ENCODE measurements around the gene HIVEP3.

Gene HIVEP3

DNA sequence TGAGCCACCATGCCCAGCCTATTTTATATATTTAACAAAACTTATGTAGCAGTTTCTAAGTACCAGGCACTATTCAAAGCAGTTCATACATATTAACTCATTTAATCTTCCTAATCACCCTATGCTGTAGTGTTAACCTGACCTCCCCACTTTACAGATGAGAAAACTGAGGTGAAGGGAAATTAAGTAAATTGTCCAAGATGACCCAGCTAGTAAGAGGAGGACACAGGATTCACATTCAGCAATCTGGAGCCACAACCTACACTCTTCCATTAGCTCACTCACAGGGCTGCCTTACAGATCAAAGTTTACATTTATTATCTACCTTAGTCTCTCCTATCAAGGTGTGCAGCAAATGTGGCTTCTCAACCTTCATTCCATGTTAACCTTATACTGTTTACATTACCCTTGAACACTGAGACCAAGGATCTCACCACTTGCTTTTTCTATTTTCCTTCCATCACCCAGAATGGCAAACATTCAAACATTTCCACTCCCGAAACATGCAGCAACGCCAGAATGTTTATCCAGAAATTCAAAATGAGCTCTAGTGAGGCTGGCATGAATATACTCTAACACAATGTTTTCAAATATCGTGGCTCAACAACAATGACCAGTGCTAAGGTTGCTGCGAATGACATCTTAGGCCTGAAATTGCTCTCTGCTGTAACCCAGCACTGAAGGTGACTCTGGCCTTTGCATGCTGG is 24.5 kb downstream of the HIVEP3 start:
- DNase-seq (ENCODE audit: low read depth in 3 of 3): no peak

DNA sequence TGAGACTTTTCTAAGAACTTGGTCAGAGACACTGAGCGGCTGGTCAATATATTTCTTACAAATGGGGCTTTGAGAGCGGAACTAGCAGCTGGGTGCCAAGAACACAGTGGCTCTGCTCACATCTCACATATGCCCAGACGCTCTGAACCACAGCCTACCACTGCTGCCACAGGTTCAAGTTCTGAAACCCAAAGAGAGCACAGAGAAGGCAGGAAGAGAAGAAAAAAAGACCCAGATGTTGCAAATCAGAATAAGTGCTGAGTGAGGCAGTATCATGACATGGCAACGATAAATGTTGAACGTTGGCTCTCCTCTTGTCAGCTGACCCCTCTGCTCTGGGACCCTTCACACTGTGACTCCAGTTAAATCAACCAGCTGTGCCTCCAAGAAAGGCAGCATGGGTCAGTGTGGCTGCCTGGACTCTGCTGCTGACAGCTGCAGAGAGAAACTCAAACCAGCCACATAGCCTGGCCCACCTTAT is 26.4 kb downstream of the HIVEP3 start:
- no peak for DNase-seq (ENCODE audit: low read depth in 3 of 3)

DNA sequence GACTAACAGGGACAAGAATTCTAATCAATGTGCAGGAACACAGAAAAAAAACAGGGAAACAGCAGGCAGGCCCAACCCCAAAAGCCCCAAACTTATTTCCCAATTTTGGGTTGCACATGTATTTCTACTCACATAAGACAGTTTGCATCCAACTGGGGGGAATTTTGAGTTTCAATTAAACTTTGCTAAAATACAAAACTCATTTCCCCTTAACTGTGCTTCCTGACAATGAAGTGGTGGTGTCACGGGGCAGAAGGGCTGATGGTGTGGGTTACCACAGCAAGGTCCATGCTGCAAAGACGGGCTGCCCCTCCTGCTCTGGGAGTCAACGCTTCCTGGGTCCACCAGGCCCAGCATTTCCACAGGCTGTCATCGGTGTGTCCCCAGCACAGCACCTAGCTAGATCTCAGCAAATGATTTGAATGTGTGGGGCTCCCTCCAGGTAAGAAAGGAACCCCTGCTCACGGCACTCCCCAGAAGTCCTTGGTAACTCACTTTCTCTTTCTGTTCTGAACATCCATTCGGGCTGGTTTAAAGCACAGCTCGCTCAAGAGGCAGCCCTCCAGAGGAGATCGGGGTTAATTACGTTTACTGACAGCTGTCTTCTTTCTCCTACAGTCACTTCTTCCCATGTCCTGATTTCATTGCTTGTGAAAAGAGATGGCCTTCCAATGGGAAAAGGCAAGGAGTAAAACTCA is 27.4 kb downstream of the HIVEP3 start:
- DNase-seq (ENCODE audit: low read depth in 3 of 3): peak; percentile 23 to 41 (median 34)

DNA sequence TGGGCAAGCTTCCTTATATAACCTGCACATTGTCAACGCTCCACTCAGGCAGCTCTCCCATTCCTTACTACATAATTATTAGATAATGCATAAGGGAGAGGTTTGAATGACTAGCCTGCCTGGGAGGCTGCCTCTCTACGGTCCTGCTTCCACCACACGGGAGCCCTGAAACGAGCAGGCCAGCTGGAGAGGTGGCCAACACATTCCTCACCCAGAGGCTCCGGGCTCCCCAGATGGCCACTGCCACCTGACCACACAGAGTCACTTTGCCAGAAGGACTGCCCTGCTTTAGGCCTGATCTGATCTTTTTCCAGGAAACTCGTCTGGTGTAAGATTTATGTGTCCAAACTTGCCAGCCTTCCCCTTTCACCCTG is 27.9 kb downstream of the HIVEP3 start:
- no peak for DNase-seq (ENCODE audit: low read depth in 3 of 3)

DNA sequence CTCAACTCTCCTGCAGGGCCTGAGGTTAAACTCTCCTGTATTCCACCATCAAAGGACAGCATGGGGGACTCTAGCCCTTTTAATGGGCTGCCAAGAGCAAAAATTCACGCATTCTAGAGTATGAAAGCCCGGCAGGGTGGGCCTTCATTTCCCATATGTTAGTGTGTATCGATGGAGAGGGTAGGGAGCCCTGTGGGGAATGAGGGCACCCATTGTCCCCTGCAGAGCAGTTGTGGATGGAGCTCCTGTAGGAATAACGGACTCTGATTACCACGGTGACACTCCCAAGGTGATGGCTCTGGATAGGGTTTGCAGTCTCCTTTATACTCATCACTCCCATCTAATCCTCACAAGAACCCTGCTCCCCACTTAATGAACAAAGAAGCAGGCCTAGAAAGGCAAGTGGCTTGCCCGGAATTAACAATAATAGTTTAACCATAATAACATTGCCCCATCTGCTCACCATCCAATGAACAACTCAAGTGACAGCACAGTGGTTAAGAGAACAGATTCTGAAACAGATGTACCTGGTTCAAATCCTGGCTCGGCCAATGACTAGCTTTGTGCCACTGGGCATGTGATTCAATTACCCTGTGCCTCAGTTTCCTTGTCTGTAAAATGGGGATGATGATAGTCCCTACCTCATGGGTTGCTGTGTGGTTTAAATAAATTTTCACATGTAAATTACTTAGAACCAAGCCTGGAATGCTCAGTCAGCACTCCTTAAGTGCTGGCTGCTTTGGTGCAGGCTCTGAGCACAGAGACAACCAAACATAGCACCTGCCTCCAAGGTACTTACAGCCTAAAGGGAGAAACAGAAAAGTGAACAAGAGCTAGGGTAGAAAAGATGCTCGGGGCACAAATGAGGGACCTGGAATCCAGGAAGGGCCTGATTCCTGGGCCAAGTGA is 29.0 kb downstream of the HIVEP3 start:
- no peak for DNase-seq (ENCODE audit: low read depth in 3 of 3)

DNA sequence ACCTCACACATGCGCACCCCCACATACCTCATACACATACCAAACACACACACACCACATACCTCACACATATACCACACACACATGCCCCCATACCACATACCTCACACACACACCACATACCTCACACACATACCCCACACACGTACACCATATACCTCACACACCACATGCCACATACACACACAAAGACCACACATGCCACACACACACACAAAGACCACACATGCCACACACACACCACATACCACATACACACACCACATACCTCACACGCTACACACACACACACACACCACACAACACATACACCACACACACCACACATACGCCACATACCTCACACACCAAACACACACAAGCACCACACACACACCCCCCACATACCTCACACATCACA is 30.0 kb downstream of the HIVEP3 start:
- no peak for DNase-seq (ENCODE audit: low read depth in 3 of 3)

DNA sequence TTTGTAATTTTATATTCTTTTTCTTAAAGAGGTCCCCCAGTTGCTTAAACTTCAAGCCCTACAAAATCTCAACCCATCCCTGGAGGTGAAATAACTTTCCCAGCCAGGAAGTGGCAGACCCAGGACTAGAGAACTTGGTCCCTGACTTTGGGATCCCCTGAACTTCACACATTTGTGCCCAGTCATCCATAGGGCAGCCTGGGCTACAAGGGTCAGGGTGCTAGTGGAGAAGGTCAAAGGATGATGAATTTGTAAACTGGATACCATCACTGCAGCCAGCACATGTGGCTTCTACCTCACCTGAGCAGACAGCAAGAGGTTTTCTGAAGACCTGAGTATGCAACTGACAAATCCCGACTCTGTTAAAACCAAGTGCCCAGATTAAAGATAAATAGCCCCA is 31.4 kb downstream of the HIVEP3 start:
- no peak for DNase-seq (ENCODE audit: low read depth in 3 of 3)

DNA sequence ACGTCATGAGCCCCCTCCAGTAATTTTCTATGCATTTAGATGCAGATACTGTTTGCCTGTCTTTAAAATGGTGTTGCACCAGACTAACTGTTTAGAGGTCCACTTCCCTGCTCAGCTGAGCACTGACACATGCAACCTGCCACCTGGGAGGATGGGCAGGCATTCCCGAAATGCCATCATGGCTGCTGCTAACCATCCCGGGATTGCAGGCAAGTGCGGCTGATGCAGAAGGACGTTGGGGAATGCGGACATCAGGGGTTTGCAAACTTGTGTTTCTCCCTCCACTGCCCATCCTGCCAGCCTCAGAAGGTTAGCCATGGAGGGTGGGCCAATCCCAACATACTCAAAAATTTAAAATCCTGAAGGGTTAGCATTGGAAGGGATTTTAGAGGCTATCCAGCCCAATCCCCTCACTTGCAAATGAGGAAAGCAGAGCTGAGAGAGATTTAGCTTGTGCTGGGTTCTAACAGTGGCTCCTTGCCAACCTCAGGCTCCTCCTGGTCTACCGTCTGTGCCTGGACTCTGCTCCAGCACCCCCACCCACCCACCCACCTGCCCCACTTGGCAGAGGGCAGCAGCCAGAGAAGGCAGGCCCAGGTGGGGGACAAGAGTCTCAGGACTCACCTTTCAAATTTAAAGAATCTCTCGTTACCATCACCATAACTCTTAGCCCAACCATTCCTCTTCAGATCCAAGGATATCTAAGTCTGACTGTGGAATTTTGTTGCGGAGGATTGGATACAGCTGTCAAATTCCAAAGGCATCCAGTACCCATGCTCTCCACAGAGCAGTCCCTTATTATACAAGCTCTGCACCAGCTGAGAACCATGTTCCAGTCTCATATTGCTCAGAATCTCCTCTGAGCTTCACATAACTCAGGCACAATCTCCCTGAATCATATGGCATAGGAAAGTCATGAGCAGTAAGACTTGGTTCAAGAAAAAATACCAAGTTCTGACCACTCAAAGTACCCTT is 34.2 kb downstream of the HIVEP3 start:
- no peak for DNase-seq (ENCODE audit: low read depth in 3 of 3)

DNA sequence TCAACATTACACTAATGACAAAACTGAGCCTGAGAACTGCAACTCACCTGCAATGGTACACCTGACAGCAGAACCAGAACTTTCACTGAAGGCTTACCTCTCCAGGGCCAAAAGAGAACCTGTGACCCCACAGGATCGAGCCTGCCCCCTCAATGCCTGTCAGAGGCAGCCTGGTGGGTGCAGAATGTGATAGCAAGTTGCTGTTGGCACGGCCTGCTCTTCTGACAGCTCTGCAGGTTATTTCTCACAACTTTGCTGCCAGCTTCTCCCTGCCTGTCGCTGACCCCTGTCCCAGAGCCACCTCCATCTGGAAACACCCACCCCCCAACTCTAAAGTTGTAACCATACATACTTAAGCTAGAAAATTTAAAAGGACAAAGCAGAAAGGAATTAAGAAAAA is 35.2 kb downstream of the HIVEP3 start:
- DNase-seq (ENCODE audit: low read depth in 3 of 3): no peak

DNA sequence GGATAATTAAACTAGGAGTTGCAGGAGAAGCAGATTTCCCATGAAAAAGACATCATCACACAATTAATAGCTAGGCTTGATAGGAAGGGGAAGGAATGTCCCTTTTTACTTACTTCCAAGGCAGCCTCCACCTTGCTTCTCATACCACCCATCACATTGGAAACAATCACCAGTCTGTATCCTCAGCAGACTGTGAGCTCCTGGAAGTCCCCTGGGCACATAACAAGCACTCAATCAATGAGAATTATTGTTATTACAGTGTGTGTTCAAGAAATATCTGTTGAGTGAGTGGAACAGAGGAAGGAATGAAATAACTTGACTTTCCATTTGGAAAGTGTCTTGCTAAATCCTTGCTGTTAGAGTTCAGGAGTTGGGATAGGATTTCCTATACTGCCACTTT is 36.2 kb downstream of the HIVEP3 start:
- no peak for DNase-seq (ENCODE audit: low read depth in 3 of 3)

DNA sequence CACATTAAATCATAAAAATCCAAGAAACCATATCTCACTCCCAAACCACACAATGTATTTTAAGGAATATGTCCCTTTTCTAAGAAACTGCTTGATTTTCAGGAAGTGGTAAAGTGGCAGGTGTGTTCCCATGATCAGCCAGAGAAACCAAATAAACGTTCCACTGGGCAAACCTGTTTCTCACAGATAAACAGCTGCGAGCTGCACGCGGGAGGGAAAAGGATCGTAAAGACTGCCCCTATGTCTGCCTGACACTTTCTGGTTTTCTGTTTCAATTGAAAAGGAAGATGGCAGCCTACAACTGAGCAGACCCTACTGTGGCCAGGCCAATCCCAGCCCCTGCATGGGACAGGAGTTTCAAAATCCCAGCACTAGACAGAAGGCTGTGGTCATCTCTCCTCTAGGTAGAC is 36.6 kb downstream of the HIVEP3 start:
- no peak for DNase-seq (ENCODE audit: low read depth in 3 of 3)

DNA sequence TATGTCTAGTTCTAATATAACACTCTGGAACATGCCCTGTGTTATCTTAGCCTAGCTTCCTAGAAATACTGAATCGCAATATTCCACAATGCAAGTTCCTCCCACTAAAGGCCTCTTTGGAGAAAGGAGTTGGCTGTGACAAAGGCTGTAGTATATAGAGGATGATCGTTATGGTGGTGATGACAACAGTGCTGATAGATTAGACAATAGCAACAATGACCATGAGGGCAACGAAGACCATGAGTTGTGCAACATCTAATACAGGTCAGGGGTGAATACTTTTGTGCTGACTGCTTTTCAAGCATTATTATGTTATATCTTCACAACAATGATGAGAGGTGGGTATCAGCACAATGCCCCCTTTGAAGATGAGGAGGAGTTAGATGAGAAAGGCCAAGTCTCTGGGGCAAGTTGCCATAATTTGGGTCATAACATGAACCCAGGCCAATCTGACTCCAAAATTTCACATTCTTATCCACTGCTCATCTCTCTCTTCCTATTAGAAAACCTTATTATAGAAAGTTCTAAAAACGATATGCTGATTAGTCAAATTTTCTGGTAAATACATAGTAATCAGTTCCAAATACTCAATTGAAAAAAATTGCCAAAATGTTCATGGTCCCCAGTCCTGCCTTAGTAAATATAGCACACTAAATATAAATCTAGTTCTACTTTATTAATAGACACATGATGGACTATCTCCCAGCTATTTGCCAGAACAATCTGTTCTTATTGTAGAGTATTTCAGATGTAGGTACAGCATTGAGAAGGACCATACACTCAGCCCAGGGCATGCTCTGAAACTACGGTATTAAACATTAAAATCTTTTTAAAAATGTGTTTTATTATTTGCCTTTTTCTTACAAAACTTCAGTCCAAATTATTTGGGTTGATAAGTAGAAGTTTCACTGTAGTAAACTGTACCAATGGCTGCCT is 37.5 kb downstream of the HIVEP3 start:
- DNase-seq (ENCODE audit: low read depth in 3 of 3): no peak

DNA sequence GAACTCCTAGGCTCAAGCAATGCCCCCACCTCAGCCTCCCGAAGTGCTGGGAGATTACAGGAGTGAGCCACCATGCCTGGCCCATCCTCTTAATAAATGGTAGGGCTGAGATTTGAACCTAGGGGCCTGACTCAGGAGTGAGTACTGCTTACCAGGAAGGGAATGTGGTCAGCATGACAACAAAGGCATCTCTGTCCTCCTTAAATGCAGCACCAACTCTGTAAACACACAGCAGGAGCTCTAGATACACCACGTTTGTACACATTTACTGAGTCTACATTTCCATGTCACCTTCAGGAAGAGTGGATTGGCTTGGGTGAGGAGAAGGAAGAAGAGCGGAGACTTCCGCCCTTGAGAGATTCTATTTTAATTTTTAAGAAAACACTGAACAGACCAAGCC is 38.5 kb downstream of the HIVEP3 start:
- DNase-seq (ENCODE audit: low read depth in 3 of 3): no peak

DNA sequence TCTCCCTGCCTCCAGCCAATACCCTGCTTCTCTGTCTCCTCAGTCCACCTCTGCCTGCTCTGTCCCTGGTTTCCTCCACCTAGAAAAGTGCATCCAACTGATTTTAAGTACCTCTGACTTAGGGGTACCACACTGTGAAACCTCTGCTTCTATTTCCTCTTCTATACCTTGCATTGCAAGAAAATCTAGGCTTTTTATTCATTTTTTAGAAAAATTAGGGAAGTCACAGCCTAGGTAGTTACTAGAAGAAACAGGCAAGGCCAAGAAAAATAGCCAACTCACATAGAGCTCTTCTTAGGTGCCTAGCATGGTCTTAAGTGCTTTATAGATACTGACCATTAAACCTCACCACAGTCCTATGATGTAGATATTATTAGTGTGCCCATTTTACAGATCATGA is 39.1 kb downstream of the HIVEP3 start:
- no peak for DNase-seq (ENCODE audit: low read depth in 3 of 3)

DNA sequence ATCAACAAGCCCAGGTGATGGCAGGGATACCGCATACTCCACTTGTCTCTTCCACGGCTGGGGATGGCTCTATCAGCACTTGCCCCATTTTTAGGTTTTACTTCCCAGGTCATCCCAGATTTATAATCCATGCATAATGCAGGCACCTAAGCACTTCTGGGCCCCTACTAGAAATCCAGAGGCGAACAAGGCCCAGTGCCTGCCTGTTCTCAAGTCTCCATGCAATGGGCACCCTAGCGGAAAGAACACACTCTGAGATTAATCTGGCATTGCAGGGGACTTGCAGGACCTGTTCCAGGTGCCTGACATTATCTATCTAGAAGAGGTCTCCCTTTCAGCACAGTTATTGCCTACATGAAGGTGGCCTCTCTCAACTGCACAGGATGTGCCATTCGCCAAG is 39.8 kb downstream of the HIVEP3 start:
- no peak for DNase-seq (ENCODE audit: low read depth in 3 of 3)

DNA sequence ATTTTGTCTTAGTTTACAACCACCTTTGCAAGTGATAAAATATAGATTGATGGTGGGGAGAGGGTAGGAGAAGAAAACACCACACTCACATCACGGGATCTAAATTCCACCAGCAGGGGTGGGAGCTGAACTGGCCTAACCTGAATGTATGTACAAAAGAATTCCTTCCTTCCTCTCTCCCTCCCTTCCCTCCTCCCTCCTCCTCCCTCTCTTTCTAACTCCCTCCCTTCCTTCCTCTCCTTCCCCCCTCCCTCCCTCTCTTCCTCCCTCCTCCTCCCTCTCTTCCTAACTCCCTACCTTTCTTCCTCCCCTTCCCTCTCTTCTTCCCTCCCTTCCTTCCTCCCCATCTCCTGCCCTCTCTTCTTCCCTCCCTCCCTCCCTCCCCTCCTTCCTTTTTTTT is 40.2 kb downstream of the HIVEP3 start:
- no peak for DNase-seq (ENCODE audit: low read depth in 3 of 3)

DNA sequence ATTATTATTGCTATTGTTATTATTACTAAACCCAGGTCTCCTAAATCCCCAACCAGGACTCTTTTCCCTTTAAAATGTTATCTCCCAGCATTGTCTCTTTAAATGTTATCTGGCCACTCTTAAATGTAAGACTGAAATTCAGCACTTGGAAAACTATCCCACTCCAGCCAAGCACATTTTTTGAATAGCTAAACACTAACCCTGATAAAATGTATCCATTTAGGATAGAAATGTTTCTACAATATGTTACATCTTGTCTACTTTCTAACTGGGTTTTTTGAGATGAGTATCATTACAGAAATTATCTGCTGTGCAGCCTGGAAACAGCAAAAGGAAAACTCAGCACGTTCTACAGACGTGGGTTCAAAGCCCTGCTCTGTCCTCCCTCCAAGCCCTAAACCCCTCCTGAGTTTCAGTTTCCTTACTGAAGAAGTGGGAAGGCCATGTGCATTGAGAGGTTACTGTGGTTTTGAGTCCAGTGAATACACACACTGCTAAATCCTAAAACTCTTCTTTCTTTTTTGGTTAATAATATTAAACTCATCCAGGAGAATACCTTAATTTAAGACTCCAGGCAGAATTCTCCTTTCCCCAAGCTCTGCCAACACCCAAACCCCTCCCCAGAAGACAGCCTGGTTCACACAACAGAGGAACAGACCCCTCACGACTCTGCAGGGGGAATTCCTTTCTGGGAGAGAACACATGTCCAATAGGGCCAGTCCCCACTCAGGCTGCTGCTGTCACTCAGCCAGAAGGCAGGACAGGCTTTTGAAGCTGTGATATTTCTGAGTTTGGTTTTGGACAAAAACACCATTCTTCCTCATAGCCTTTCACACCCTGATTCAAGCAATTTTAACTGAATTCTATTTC is 41.9 kb downstream of the HIVEP3 start:
- DNase-seq (ENCODE audit: low read depth in 3 of 3): no peak

DNA sequence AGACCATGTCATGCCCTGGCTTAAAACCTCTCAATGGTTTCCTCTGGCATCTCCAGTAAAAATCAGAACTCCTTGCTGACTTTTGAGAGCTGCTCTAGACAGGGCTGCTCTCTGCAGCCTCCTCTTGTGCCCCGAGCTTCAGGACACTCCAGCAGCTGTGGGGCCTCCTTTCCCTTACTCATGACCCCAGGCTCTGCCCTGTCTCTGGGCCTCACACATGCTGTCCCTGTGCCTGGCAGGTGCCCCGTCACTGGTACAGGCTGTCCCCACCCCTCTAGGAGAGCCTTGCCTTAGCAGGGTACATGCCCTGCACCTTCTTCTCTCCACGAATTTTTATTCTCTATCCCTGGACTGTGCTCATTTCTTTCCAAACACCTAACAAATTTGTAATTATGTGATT is 43.2 kb downstream of the HIVEP3 start:
- DNase-seq (ENCODE audit: low read depth in 3 of 3): no peak

DNA sequence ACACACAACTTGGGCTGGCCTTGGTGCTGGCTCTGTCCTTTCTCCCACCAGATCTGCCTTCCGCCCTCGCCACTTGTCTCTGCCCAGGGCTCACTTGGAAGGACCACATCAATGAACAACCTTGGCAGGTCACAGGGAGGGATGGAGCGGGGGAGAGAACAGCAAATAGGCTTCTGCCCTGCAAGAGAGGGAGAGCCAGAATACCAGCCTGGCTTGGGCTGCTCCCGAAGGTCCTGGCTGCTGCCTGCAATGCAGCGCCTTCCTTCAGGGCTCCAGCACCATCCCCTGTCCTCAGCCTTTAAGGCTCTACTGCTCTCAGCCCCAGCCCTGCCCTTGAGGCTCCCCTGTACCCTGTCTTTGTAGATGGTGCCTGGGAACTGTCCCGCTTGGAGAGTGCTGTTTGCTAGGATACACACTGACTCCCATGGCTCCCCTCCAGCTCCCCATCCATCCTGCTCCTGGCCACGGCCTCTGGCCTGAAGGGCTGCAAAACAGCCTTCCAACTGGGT is 43.8 kb downstream of the HIVEP3 start:
- no peak for DNase-seq (ENCODE audit: low read depth in 3 of 3)

Data from stimulated activated CD4-positive, alpha-beta T cell treated with anti-CD3 and anti-CD28 coated beads, TNF-alpha, amount 100 ng/mL, for 4 hours (primary cell).